Activated CD8-positive, alpha-beta memory T cell treated with anti-CD3 and anti-CD28 coated beads, Interleukin-2, amount 50 U/mL, for 1 hour (primary cell): ENCODE results near the gene CBX5.

Source experiments
- DNase-seq: peaks from one replicate; pipeline ENCODE4 v3.0.0-alpha.2; 2020; ENCODE audit errors: extremely low read depth

Gene CBX5

DNA sequence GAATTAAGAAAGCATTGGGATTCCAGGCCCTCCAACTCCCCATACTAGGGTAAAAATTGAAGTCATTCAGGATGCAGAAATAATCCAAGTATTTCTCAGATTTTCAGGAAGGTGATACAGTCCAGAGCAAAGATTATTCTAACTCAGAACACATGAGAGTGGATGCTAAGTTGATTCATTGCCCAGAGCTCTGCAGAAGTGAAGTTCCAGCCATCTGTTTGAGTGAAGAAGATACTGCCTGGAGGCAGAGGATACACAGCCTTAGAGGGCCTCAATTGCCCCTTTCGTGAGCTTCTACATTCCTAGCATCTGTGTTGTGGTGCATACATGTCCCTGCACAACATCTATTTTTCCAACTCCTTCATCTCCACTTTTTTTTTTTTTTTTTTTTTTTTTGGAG is 54.3 kb downstream of the CBX5 start:
- no peak for DNase-seq

DNA sequence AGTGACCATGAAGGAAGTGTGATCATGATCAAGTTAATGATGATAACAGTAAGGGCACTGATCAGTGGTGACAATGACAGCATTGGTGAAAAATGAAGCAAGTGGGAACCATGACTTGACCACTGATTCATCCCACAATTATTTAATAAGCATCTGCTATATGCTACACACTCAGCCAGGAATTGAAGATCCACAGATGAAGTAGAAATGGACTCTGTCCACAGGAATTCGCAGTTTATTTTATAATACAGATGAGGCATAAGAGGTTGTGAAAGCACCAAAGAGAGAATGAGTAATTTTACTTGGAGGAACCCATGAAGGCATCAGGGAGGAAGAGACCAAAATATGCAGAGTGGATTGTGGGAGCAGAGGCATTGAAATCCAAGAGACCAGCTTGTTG is 57.3 kb downstream of the CBX5 start:
- no peak for DNase-seq

DNA sequence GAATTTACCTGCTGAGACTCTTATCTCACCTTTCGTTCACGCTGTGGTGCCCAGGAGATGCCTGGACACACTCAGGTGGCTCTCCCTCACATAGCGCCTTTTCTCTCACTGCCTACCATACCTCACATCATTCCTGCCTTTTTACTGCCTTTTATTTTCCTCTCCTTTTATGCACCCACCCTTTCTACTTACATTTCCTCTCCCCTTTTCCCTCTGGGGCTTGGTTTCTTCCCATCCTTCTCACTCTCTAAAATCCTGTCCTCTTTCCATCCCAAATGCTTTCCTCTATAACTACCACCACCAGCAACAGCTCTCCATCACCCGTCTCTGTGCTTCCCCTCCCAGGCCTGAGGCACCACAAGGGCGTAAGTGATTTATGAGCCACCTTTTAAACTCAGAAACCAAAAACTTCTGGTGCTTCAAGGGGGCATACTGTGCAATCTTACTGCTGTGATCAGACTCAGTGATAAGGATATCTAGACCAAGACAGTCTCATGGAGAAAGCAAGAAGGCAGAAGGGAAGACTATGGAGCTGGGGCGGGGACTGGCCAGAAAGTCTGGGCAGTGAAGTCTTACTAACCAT is 58.4 kb downstream of the CBX5 start:
- no peak for DNase-seq

DNA sequence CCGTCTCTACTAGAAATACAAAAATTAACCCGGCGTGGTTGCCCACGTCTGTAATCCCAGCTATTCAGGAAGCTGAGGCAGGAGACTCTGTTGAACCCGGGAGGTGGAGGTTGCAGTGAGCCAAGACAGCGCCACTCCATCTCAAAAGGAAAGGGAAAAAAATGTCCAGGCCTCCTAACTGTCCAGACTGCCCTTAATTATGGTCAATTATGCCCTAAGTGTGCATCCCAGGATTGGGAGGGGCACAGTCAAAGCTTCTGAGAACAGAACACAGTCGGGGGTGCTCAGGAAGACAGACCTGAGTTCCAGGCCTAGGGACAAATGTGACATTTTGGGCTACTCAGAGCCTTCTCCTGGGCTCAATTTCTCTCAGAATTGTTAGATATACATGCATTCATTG is 59.4 kb downstream of the CBX5 start:
- no peak for DNase-seq

DNA sequence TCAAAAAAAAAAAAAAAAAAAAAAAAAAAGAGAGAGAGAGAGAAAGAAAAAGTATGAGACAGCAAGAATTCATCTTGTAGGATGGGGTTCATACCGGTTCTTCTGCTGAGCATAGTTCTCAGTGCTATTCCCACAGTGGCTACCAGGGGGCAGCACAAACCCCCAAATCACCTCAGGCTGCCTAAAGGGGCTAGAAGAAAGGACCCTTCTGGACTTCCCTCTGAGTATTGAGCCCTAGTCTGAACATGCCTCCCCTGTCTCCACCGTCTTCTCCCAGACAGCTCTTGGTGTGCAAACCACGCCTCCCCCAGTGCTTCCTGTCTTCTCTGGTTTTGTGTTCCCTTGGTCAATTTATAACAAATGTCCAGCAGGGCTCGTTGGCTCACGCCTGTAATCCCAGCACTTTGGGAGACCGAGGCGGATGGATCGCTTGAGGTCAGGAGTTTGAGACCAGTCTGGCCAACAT is 59.8 kb downstream of the CBX5 start:
- no peak for DNase-seq

DNA sequence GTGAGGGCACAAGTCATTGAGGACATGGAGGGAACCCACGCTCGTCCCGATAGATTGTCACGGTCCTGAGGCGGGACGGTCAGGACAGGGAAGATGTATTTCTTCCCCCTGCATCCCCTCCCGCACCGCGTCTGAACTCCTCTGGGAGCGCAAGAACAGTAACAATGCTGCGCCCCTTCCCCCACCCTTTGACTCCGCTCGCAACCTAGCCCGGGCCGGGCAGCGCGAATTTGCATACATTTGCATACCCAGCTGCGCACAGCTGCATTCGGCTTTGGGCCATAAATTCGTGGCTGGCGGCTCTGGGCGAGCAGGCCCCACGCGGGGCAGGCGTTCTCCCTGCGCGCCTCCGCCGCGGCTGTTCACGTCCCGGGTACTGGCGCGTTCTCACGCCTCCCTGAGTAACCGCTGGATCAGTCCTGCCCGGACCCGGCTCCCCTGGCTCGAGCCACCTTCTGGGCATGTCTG is 62.1 kb downstream of the CBX5 start:
- DNase-seq, result no peak

DNA sequence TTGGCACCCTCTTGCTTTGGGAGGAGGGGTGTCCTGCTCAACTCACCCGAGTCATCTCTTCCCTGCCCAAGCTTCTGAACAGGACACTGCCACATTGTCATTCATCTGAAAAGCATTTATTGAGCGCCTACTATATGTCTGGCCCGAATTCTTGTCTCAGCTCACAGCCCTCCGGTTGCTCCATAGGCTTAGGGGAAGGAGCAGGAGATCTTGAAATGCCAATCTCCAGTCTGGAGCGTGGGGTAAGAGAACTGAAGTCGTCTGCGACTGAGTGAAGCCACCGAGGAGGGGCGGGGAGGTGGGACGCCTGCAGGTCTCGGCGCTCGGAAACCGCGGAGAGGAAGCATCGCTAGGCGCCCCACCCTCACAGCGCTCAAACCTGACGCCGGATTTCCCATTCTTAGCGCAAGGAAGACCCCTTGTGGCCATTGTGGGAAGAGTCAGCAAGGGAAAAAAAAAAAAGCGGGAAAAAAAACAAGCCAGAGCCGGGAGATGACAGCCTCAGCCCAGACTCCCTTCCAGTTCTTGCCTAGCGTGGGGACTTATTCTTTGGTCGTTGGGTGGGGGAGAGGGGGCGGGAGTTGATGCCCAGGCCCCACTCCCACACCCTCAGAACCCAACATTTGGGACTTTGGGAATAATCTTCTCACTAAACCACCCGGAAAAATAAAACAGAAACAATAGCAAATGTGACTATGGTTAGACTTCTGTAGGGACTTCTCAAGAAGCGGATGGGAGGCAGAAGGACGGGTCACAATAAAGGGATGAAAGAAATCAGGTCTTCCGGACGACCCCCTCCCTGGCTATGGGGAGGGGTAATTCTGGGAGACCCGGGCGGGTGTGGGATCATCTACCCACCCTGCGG is 62.9 kb downstream of the CBX5 start:
- DNase-seq, result peak; percentile 68

DNA sequence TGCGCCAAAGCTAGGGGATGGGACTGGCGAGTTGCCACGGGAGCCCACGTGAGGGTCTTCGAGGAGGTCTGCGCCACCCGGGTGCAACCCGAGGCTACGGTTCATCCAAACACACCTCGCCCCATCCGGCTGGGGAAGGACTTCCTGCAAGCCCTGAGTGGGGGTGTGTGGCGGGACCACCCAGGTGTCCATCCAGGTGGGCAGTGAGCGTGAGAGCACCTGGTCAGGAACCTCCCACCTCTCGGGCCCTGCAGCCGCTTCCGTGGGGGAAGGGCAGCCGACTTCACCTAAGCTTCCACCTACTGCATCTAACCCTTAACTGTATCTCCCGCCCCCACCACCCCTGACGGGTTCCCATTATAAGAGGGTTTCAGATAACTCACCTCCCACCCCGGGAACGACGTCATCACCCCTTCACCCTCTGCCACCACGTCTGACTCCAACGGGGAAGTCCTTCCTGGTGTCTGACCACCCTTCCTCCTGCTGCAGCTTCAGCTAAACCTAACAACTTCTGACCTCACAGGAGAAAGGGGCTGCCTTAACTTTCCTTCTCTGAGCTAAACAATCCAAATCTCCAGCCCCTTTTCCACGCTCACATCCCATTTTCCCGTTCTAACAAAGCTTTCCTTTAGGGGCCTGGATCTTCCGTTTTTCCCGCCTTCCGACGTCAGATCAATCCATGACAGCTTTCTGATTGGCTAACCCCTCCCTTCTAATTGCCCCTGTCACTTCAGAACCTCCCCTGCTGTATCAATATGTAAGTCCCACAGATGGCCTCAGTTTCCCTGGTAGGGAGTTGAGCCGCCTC is 63.7 kb downstream of the CBX5 start:
- DNase-seq, result no peak

DNA sequence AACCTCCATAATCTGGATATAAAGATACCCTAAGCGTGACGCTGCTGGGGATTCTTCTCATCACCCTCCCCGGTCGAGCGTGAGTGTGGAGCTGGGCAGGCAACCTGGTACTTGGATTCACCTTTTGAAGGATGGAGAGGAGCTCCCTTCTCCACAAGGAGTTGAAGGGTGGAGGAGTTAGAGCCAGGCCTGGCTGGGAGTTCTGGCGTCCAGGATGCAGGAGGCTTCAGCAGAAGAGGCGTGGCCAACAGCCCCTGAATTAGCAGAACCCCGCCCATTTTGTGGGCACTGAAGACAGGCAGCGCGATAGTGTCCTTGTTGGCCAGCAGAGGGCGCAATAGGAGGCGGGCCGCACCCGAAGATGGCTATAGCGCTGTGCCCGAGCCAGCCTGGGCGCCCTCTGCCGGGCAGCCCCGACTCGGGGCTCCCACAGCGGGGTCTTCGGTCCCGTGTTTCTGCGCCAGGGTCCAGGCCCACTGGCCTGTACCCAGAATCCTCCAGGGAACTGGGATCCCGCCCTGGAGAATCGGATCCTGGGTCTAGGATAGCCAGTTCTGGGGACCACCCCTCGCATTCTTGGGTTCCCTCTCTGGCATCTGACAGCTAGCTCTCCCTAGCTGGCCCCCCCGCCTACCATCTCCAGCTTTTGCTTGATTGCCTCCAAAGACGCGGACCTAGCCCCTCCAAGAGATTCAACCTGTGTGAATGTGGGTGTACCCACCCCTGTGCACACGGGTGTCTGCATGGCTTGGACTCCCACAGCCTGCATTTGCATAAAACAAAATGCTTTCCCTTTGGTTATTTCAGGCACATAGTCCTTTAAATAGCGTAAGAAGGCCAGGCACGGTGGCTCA is 65.1 kb downstream of the CBX5 start:
- DNase-seq, result peak; percentile 75

DNA sequence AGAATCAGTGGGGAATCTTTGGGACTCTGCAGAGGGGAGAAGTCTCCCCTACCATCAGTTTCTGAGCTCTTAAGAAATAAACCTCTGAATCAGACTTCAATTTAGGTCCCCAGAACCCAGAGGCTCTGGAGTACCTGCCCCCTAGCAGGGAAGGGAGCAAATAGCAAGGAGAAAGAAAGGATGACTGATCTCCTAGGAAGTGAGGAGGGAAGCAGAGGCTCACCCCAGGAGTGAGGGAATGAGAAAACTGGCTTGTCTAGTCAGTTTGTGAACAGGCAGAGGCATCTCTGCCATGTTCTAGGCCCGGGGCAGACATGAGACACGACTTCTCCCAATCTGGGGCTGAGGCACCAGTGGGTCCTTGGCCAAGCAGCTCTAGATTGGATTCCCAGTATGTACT is 66.8 kb downstream of the CBX5 start:
- DNase-seq, result no peak

DNA sequence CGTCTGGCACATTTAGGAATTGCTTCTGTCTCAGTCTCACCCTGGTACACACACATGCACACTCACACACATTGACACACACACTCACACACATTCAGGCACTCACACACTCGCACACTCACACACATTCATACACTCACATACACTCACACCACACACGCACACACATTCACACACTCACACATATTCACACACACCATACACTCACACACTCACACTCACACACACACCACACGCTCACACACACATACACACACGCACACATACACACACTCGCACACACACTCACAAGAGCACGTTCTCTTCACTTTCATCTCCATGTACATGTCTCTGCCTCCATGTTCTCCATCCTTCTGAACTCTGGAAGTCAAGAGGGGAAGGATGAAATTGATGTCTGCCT is 68.0 kb downstream of the CBX5 start:
- no peak for DNase-seq

DNA sequence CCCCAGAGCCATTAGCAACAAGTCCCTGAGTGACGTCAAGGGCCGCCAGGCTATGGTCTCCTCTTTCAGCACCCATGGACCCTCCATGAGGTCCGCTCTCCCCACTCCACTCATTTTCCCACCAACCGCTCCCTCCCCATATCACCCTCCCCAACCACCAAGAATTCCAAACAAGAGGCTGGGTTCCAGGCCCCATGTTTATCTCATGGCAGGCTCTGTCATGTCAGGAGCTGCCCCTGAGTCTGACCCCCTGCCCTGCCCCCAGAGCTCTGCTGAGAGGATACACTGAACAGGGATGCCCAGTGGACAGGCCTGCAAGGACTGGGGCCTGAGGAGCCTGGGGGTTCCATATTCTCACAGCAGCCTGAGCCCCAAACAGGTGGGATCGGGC is 69.5 kb downstream of the CBX5 start:
- no peak for DNase-seq

DNA sequence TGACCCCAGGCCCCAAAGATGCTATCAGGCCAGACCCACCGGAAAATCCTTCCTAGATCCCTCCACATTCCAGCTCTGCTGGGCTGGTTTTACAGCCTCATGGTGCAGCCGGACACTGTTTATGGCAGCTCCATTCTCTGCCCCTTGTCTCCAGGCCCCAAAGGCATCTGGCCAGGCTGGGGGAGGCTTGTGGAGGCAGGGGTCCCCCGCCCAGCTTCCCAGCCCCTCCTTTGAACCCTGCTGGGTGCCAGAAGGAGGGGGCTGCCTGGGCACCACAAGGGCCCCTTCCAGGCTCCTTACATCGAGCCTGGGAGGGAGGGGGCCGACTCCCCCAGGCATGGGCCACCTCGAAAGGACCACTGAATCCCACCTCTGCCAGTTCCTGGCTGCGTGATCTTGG is 71.3 kb downstream of the CBX5 start:
- DNase-seq, result no peak

DNA sequence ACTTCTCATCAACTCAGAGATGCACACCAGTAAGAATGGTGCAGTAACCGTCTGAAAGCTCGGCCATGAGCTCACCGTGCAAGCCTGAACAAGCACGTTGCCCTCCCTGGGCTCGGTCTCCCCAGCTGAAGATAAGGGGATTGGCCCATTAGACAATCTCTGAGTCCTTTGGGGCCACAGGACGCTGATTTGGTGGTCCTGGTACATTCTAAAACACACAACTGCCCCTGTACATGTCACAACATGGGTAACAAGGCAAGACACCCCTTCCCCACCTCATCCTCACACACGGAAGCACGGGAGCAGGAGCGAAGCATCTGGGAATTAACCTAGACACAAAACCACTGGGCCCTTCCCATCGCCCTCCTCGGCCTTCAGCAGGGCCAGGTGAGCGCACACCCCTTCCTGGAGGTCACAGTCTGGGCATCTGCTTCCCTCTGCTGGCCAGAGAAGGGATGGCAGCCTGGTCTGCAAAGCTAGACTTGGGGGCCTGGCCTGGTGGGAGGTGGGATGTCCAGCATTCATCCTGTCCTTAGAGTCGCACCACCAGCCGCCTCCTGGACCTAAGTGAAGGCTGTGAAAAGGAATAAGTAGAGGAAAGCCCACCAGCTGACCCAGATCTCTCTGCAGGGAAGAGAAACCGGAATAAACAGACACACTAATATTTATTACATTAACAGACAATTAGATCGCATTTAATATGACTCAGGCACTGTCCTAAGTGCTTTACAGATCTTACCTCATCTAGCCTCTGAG is 72.2 kb downstream of the CBX5 start:
- DNase-seq, result no peak

DNA sequence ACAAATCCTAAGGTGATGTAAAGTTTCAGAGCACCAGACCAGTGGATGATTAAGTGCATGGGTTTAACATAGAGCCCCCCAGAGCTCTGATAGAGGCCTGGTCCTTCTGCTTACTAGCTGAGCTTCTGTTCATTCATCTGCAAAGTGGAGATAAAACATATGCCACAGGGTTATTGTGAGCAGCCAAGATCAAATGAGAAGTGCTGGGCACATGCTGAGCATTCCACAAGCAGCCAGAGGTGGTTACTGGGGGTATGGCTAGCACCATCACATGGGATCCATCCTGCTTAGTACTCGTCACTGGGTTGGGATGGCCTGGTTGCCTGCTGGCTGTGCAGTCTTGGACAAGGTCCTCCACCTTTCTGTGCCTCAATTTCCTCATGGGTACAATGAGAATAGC is 73.1 kb downstream of the CBX5 start:
- DNase-seq, result no peak

DNA sequence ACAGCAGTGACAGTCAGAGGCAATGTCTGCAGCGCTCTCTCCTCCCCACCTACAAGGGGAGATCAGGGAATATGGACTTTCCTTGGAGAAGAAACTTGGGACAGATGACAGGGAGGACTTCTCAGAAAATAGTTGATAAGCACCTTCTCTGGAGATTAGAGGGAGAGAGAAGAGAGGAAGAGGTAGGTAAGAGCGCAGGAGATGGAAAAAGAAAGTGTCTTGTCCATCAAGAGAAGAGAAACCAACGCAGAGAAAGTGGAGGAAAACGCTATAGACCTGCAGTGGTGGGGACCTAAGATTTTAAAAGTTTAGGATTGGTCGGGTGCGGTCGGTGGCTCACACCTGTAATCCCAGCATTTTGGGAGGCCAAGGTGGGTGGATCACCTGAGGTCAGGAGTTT is 75.6 kb downstream of the CBX5 start:
- no peak for DNase-seq

DNA sequence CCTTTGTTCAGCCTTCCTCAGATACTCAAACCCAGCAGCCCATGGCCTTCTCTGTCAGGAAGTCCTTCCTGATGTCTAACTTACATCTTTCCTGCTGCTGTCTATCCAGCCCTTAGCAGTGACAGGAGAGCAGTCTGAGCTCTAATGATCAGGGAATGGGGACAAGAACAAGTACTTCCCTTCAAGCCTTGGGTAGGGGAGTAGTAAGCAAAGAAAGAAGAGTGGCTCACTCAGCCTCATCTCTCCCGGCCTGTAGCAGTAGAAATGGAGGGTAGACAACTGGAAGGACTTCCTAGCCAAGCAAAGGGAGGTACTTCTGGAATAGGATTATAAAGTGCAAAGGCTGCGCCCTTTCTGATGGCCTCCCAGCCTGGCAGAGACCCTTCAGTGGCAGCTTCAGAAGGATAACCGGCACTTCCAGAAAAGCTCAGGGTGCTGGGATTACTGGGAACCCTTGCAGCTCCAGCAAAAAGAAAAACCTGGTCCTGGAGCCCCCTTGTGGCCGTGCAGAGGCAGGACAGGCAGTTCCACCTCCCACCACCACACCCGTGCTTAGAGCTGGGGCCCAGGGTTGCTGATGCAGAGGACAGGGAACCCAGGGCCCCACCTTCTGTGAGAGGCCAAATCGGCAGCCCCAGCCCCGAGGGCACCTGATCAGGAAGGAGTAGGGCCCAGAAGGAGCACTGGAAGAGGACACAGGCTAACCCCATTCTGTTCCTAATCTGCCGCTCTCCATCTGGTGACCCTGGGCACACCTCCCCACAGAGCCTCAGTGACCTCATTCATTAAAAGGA is 78.7 kb downstream of the CBX5 start:
- no peak for DNase-seq

DNA sequence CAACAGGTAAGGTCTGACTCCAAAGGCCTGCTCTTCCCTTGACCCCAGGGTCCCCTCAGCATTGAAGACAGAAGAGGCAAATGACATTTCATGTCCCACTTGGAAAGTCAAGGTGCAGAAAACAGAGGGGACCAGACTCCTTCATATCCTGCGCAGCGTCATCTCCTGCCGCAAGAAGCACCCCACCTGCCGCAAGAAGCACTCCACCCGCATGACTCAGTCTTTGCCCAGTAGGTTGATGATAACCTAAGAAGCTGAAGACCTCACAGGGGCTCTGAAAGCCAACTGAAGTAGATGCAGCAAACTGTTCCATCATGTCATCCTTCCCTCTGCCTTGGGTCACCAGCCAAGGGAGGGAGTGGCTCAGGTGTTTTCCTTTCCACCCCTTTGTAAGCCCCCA is 79.5 kb downstream of the CBX5 start:
- DNase-seq, result no peak

DNA sequence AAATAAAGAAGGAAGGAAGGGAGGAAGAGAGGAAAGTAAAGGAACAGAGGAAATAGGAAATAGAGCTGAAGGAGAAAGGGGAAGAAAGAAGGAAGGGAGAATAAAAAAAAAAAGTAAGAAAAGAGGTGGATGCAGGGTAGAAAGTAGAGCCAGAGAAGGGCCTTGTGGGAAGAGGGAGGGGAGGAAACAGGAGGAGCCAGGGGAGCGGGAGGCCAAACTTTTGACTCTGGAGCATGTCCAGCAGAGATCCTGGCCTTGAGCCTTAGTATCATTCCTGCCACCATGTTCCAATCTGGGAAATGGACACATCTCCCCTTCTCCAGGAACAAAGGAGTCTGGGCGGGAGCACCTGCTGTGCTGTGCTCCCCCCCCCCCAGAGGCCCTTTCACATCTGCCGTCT is 80.0 kb downstream of the CBX5 start:
- no peak for DNase-seq

DNA sequence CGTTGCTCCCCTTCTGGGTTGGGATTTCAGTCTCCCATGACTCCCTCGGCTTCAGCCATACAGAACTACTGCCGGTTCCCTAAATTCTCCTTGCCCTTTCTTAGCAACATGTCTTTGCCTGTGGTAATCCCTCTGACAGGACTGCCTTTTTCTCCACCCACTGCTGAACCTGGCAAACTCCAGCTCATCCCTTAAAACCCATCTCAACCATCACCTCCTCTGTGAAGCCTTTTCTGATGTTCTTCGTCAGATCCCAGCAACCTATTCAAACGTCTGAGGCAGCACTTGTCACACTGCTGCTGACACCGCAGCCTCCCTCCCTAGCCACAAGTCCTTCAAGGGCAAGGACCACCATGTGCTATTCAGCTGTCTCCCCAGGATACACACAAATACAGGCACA is 80.9 kb downstream of the CBX5 start:
- DNase-seq, result no peak
